HG03457 (cell line): ENCODE results near the gene LUZP4.
"Not testable (repeated sequence)": the region's sequence is repeated elsewhere in the genome, so short reads cannot be mapped to it uniquely, and the experiment has no call there.

Source experiments
- ATAC-seq: cut with Tn5 transposase; IDR thresholded peaks from one replicate; pipeline ENCODE4 v1.9.1; 2021; ENCODE audit warnings: moderate number of reproducible peaks; ENCODE audit not compliant: unreplicated experiment

LUZP4 gene, protein sequence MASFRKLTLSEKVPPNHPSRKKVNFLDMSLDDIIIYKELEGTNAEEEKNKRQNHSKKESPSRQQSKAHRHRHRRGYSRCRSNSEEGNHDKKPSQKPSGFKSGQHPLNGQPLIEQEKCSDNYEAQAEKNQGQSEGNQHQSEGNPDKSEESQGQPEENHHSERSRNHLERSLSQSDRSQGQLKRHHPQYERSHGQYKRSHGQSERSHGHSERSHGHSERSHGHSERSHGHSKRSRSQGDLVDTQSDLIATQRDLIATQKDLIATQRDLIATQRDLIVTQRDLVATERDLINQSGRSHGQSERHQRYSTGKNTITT

DNA sequence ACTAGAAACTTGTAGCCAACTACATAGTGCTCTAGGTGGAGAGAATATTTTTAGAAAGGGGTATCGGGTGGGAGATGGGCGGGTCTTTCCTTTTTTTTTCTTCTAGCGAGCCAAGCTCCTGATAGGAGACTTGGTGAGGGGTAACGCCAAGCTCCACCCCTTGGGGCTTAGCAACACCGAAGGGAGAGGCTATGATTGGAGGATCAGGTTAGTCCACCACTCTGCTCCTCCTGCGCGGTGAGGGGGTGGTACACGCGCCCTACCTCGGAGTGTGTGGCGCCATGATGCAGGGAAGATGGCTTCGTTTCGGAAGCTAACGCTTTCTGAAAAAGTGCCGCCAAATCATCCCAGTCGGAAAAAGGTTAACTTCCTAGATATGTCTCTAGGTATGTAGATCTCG lies at the start of gene LUZP4:
Gene LUZP4 (plus strand): TSS at position 251 of the 400 bp plus-strand sequence. CDS start 45 bp downstream, at position 296.
- ATAC-seq: no peak

DNA sequence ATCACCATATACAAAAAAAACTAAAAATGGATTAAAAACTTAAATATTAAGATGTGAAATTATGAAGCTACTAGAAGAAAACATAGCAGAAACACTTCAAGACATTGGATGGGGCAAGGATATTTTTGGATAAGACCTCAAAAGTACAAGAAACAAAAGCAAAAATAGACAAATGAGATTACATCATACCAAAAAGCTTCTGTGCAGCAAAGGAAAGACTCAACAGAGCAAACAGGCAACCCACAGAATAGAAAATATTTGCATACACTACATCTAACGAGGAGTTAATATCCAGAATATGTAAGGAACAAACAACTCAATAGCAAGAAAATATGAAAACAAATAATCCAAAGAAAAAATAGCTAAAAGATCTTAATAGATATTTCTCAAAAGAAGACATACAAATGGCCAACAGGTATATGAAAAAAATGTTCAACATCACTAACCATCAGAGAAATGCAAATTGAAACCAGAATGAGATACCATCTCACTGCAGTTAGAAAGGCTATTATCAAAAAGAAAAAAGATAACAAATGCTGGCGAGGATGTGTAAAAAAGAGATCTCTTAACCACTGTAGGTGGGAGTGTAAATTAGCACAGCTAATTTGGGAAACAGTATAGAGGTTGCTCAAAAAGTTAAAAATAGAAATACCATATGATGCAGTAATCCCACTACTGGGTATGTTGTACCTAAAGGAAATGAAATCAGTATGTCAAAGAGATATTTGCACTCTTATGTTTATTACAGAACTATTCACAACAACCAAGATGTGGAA lies 37.9 kb upstream of the LUZP4 start:
- no peak for ATAC-seq

DNA sequence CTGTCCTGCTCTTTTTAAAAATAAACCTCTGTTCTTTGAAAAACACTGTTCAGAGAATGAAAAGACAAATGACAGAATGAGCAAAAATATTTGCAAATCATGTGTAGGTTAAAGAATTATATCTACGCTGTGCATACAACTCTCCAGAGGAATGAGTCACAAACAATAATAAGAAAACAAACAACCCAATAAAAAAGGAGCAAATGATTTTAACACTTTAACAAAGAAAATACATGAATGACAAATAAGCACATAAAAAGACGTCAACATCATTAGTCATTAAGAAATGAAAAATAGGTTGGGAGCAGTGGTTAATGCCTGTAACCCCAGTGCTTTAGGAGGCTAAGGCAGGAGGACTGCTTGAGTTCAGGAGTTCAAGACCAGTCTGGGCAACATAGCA lies 34.5 kb upstream of the LUZP4 start:
- ATAC-seq: no peak

DNA sequence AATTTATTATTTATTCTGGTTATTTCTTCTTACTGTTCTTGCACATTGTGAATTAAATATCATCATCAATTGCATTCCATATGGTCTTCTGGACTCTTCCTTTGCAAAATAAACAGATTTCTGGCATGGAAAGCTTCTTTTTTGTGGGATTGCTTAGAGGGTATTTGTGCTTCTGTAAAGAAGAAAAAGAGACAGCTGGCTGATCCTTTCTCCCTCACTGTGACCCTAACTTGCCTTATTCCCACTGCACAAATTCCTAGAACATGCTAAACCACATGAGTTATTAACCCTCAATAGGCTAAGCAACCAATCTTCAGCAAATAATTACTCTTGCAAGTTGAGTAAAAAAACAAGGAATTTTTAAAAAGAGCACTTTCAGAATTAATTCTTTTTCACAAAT lies 31.8 kb upstream of the LUZP4 start:
- no peak for ATAC-seq

DNA sequence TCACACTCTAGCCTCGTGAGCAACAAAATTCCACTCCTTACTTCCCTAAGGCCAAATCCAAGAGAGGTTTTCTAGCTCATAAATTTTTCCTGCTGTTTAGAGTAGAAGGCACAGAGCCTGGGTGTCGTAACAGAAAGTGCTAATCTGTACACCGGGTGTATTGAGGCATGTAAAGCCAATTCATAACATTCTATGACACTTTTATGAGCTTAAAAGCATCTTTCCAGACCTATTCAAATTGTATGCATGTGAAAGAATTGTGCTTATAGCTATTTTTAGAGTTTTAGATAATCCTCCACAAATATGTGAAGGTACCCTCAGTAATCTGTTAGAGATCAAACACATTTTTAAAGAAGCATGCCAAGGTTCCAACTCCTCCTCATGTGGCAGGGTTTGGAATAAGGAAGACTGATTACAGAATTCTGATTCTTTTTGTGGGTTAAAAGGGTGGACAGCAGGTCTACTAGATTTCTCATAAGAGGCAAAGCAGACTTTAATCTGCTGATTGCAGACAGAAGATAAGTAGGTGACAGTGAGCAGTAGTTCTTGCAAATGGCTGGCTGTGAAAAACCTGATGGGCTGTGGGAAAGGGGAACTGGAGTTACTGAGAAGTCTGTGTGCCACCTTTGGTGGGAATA lies 30.2 kb upstream of the LUZP4 start:
- no peak for ATAC-seq

DNA sequence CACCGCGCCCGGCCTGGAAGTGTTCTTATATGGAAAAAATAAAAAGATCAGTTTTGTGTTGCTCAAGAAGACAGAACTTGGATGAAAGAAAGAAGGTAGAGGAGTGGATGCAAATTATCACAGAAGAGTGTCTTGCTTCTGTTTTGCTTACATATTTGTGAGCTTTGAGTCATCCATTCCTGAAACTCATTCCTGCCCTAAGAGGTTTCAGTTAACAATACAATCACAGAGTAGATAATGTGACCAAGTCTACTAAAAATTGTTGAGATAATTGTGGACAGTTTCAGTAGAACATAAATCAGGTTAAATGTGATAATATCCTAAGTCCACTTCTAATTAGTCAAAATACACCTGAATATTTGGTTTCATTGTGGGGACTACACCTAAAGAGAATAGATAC lies 29.2 kb upstream of the LUZP4 start:
- ATAC-seq: no peak

DNA sequence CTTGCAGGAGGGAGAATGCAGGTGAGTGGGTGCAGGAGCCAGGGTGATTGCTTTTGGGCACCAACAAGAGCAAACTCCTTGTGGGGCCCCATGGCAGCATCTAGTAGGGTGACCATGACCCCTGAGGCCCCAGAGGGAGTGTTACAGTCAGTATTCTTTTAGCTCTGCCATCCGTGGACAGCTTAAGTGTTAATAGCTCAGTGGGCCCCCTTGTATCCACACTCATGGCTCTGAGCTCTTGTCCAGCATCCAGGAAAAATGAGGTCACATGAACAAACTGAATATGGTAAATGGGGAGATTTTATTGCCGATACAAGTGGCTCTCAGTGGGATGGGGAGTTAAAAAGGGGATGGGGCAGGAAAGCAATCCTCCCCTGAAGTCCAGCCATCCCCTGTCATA lies 28.4 kb upstream of the LUZP4 start:
- no peak for ATAC-seq

DNA sequence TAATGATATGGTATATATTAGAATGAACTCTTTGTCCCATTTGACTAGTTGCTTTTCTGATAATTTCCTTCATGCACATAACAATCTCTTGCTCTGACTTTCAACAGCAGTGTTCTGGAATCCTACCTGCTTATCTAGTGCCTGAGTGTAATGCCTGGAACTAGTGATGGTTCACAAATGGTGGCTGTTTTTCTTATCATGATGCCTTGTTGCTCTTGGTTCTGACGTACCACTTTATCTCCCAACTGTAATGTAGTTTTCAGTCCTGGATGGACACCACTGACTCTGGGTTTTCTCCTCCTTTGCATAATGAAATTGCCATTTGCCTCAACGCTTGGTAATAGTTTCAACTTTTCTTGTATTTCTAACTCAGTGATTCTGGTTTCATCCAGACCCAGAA lies 25.5 kb upstream of the LUZP4 start:
- ATAC-seq: no peak

DNA sequence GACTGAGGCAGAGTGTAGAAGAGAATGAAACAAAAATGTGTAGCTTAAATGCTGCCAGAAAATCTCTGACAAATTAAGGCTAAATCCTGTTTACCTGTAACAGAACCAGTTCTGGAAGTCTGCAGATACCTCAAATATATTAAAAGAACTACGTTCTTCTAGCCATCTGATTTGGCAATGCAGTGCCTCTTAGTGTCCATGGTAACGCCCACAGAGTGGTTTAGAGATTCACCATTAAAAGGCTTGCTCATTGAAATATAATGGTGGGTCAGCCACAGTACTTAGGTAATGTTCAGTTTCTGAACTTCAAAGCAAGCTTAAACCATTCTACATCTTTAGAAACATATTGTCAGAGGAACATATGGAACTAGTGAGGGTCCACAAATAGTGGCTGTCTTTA lies 23.2 kb upstream of the LUZP4 start:
- ATAC-seq: no peak

DNA sequence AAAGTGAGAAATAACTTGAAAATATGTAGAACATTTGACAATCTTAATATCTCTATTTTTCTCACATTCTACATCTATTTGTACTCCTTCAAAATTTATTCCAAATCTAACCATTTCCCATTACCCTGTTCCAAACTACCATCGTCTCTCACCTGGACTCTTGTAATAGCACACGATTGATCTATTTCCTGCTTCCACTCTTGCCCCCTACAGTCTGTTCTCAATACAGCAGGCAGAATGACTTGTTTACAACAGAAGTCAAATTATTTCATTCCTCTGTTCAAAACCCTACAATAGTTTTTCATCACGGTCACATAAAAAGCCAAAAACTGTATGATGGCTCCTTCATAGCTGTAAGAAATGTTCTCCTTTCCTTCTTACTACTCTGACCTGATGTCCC lies 21.1 kb upstream of the LUZP4 start:
- no peak for ATAC-seq

DNA sequence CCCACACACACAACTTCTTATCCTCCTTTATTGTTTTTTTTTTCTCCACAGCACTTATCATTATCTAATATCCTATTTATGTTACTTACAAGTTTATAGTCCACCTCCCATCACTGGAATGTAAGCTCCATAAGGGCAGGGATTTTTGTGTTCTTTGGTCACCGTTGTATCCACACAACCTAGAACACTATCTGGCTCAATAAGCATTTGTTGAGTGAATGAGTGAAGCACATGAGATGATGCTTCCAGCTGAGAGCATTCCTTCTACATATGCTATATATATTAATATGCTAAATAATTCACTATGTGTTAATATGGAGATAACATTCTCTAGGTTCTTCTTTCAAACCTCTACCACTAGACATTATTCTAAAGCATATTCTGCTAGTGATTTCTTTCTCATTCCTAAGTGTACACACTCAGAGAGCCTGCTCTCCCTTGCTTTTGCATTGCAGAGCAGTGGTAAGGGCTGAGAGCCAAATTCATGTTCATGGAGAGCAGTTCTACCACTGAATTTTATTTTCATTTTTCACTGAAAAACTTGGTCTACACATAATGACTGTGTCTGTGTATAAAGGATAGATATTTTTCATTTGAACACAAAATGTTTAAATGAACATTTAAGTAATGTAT lies 20.3 kb upstream of the LUZP4 start:
- no peak for ATAC-seq

DNA sequence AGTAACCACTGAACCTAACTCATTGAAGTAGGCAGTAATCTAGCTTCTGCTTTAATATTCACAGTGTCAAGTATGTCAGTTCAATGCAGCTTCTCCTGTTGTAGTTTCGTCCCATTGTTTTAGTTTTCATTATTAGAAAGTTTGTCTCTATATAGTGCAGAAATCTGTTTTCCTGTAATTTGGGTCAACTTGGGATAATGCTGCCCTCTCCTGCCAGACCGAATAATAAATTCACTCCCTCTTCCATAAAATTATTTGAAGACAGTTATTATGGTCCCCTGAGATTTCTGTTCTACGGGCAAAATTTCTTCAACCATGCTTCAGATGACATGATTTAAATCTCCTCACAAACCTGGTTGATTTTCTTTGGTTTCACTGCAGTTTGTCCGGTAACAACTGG lies 4.6 kb upstream of the LUZP4 start:
- ATAC-seq: no peak

DNA sequence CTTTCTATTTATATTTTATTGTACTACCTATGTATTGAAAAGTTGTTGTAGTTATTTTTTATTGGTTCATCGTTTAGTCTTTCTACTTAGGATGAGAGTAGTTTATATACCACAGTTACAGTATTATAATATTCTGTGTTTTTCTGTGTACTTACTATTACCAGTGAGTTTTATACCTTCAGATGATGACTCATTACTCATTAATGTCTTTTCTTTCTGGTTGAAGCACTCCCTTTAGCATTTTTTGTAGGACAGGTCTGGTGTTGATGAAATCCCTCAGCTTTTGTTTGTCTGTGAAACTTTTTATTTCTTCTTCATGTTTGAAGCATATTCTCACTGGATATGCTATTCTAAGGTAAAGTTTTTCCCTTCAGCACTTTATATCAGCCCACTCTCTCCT lies 7.7 kb downstream of the LUZP4 start:
- ATAC-seq: no peak

DNA sequence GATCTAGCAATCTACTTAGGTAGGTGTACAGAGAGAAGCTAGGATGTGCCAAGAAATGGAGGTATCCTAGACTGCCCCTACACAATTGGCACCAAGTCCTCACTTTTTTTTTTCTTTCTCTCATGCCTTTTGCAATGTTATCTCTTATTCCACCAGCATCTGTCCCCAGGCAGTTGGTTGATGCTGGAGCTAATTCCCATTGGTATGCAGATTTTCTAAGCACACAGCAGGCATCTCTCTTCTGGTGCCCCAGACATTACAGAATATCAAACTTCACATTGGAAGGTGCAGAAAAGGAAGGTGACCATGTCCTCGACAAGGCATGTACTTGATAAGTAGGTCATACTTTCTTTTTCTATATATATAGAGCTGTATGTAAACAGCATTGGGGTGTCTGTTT lies 21.6 kb downstream of the LUZP4 start:
- no peak for ATAC-seq

DNA sequence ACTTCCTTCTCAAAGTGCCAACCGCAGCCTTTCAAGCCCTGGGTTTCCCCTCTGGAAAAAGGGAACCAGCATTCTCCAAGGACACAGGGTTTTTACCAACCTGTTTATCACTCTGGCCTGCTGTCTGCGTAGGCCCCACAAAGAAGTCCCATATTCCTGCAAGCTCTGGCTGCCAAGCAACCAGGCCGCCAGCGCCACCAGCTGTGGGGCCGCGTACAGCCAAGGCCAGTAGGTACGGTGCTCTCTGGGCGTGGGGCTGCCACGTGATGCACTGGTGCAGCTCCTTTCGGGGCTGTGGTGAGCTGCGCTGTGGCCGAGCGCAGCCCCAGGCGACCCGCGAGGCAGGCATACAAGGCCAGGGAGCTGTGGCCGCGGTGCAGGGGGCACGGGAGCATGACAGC lies 22.1 kb downstream of the LUZP4 start:
- ATAC-seq: no peak

DNA sequence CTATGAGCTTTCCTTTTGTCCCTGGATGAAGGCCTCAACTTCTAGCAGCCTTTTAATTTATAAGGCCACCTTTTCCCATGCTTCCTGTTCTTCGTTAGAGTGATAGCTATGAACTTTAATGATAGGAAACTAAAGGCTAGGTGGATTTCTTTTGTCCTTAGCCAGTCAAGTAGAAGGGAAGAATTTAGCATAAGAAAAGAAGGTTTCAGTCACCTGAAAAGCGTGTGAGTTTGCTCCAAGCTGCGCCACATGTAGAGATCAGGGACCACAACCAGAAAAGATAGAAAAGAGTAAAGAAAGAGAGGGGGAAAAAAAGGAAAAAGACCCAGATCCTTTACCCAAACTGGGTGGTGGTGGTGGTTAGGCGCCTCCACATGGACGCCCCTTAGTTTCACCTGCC lies 28.6 kb downstream of the LUZP4 start:
- no peak for ATAC-seq

DNA sequence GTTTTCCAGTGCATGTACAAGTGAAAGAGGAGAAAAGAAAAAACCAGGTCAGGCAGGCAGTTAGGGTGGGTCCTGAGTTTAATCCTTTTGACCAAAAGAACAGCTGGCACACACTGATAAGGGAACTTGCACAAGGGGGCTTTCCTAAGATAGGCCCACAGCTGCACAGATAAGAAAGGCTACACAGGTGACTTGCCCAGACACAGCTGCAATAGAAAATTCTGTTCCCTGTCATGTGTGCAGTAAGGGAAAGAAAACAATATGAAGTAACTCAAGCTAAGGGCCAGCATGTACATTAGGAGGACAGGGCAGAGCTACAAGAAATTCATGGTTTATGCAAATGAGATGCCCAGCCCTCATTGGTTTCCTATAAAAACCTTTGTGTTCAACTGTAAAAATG lies 32.9 kb downstream of the LUZP4 start:
- no peak for ATAC-seq

DNA sequence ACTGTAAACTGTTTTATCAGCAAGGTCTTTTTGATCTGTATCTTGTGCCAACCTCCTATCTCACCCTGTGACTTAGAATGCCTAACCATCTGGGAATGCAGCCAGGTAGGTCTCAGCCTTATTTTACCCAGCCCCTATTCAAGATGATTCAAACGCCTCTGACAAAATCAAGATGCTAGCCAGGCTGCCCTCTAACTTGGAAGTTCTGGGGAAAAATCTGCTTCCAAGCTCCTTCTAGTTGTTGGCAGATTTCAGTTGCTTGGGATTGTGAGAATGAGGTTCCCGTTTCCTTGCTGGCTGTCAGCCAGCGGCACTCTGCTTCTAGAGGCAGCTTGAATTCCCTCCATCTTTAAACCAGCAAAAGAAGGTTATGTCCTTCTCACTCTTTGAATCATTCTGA lies 34.7 kb downstream of the LUZP4 start:
- no peak for ATAC-seq

DNA sequence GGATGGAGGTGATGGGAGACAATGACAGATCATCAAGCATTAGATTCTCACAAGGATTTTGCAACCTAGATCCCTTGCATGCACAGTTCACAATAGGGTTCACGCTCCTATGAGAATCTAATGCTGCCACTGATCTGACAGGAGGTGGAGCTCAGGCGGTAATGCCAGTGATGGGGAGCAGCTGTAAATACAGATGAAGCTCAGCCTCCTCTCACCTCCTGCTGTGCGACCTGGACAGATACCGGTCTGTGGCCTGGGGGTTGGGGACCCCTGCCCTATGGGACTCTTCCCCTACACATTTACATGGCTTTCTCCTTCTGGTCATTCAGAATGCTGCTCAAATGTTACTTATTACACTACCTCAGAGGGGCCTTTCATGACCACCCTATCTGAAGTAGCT lies 39.8 kb downstream of the LUZP4 start:
- ATAC-seq: not testable (repeated sequence)

DNA sequence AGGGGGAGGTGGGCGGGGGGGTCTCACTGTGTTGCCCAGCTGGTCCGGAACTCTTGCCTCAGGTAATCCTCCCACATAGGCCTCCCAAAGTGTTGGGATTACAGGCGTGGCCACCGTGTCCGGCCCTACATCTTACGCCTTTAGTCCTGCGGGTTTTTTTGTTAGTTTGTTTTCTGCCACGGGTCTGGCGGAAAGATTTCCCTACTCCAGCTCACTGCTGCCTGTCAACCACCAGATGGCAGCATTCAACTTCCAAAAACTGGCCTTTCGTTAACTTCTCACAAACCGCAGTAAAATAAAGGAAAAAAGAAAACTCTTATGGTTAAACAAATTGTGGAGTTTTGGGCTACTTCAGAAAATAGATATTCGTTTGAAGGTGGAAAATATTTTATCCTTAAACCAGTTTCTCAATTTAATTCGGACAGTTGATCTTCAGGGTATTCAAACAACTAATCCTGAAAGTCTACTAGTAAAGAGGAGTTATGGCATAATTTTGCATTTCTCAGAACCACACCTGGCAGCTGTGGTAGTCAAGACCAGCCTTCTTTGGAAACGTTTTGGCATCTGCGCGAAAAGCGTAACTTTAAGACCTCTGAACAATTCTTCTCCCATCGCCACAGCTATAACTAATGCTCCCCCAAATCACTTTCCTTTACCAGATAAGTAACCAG lies 41.1 kb downstream of the LUZP4 start:
- no peak for ATAC-seq

DNA sequence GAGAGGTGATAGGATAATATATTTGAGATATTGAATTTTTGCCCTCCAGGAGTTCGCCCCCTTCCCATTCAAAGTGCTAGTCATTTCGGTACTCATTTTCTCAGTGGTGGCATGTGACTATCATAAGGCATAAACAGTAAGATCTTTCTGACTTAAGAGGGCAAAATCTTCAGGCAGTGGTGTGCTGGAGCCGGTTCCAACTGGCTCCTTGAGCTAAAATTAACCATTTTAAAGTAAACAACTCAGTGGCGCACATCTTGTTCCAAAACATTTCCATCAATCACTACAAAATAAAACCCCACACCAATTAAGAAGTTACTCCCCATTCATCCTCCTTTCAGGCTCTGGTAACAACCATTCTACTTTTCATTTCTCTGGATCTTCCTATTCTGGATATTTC lies 43.3 kb downstream of the LUZP4 start:
- ATAC-seq: no peak
